DND-41 (cell line): ENCODE results near the gene PDIA4.

Experiments
- ATAC-seq: fragments of 200-7000 bp; cut with Tn5 transposase; 3 replicates; pipeline ENCODE4 v1.9.1; 2021; ENCODE audit warnings: low read depth; ENCODE audit not compliant: insufficient read depth
- DNase-seq: peaks from one replicate; pipeline ENCODE4 v3.0.0-alpha.2; 2020
- H2AFZ ChIP-seq: 2 replicates; pipeline ENCODE4 v1.6.0; 2012; ENCODE audit warnings: low read depth, low read length
- H3K27ac ChIP-seq: 2 replicates; pipeline ENCODE4 v1.5.1; 2012; ENCODE audit warnings: low read length, inconsistent platforms
- H3K27me3 ChIP-seq: fragments of 200-600 bp; sonication (generic); 2 replicates; pipeline ENCODE4 v1.6.0; 2012; ENCODE audit warnings: low read length, mild to moderate bottlenecking, inconsistent platforms; ENCODE audit not compliant: insufficient read depth, poor library complexity
- H3K36me3 ChIP-seq: 2 replicates; pipeline ENCODE4 v1.5.1; 2012; ENCODE audit warnings: low read length, inconsistent platforms; ENCODE audit not compliant: insufficient read depth
- H3K4me1 ChIP-seq: 2 replicates; pipeline ENCODE4 v1.5.1; 2012; ENCODE audit warnings: mild to moderate bottlenecking, low read length; ENCODE audit not compliant: insufficient read depth
- H3K4me2 ChIP-seq: 2 replicates; pipeline ENCODE4 v1.6.0; 2012; ENCODE audit warnings: mild to moderate bottlenecking, moderate library complexity, low read length, inconsistent platforms; ENCODE audit not compliant: insufficient read depth
- H3K4me3 ChIP-seq, 2 experiments: fragments of 200-600 bp in 1 of 2; shearing (Covaris generic) in 1 of 2; 2 replicates each; pipeline ENCODE4 v1.5.1; 2012 to 2016; ENCODE audit warnings: inconsistent platforms in 2 of 2, low read length in 2 of 2, mild to moderate bottlenecking in 2 of 2, low read depth in 1 of 2, moderate library complexity in 1 of 2
- H3K79me2 ChIP-seq: 2 replicates; pipeline ENCODE4 v1.6.0; 2012; ENCODE audit warnings: low read length, inconsistent platforms; ENCODE audit not compliant: insufficient read depth
- H3K9ac ChIP-seq: 2 replicates; pipeline ENCODE4 v1.6.0; 2012; ENCODE audit warnings: low read depth, mild to moderate bottlenecking, inconsistent platforms, low read length, moderate library complexity
- H3K9me3 ChIP-seq: 2 replicates; pipeline ENCODE4 v1.5.1; 2012; ENCODE audit warnings: low read length, moderate library complexity, mild to moderate bottlenecking, inconsistent platforms; ENCODE audit not compliant: insufficient read depth, severe bottlenecking
- H4K20me1 ChIP-seq: 2 replicates; pipeline ENCODE4 v1.6.0; 2012; ENCODE audit warnings: low read length; ENCODE audit not compliant: insufficient read depth
- EZH2 ChIP-seq: IDR thresholded peaks from 3 replicates; pipeline ENCODE4 v1.6.1; 2012; ENCODE audit warnings: borderline replicate concordance, low read depth, mild to moderate bottlenecking, moderate library complexity, low read length, inconsistent platforms; ENCODE audit not compliant: severe bottlenecking
- TF ChIP-seq, protein P1 (sequence below): IDR thresholded peaks from 2 replicates; pipeline ENCODE4 v1.5.1; 2012; ENCODE audit warnings: borderline replicate concordance, low read length, moderate library complexity, mild to moderate bottlenecking; ENCODE audit not compliant: poor library complexity, severe bottlenecking; ENCODE audit errors: extremely low read depth

Gene PDIA4

DNA sequence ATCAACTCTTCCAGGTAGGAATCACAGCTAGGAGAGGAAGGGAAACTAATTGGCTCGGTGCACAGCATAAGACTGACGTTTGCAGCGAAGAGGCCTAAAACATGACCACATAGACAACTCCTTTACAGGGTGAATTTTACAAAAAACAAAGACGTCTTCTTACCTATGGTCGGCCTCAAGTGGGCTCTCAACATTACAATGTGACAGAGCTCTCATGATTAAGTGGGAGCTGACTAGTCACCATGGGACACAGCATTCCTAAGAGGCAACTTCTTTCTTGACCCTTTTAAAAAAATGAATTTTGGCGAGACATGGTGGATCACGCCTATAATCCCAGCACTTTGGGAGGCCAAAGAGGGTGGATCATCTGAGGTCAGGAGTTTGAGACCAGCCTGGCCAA is 4.6 kb downstream of the PDIA4 start:
- H3K27me3 ChIP-seq, result no peaks in the 10 kb centered on the region
- ATAC-seq (no peak), DNase-seq (no peak)
- H3K27ac ChIP-seq, result no peak overlapping the region
- H3K4me3 ChIP-seq, result no peak overlapping the region
- peaks cover 24% of the 10 kb centered on the region for H3K4me1 ChIP-seq
- H3K79me2 ChIP-seq, result peaks cover 84% of the 10 kb centered on the region
- no peak overlapping the region for H2AFZ ChIP-seq
- H3K9ac ChIP-seq, result no peak overlapping the region
- TF ChIP-seq, protein P1, sequence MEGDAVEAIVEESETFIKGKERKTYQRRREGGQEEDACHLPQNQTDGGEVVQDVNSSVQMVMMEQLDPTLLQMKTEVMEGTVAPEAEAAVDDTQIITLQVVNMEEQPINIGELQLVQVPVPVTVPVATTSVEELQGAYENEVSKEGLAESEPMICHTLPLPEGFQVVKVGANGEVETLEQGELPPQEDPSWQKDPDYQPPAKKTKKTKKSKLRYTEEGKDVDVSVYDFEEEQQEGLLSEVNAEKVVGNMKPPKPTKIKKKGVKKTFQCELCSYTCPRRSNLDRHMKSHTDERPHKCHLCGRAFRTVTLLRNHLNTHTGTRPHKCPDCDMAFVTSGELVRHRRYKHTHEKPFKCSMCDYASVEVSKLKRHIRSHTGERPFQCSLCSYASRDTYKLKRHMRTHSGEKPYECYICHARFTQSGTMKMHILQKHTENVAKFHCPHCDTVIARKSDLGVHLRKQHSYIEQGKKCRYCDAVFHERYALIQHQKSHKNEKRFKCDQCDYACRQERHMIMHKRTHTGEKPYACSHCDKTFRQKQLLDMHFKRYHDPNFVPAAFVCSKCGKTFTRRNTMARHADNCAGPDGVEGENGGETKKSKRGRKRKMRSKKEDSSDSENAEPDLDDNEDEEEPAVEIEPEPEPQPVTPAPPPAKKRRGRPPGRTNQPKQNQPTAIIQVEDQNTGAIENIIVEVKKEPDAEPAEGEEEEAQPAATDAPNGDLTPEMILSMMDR, result no peak
- TF ChIP-seq EZH2, result no peak
- H3K4me2 ChIP-seq, result no peak overlapping the region
- peaks cover 26% of the 10 kb centered on the region; the same call in 1 of the 2 replicates for H4K20me1 ChIP-seq
- H3K36me3 ChIP-seq, result peaks cover 52% of the 10 kb centered on the region
- H3K9me3 ChIP-seq, result no peaks in the 10 kb centered on the region

GRCh38 chr7:149022756-149023360 is 5.4 kb downstream of the PDIA4 start:
- peaks cover 58% of the 10 kb centered on the region for H3K36me3 ChIP-seq
- H3K4me3 ChIP-seq, result no peak overlapping the region
- DNase-seq, result no peak
- no peak overlapping the region for H2AFZ ChIP-seq
- no peak overlapping the region for H3K27ac ChIP-seq
- peaks cover 24% of the 10 kb centered on the region for H3K4me1 ChIP-seq
- H3K79me2 ChIP-seq, result peaks cover 80% of the 10 kb centered on the region
- no peaks in the 10 kb centered on the region for H3K27me3 ChIP-seq
- TF ChIP-seq, protein P1, result no peak
- no peak for TF ChIP-seq EZH2
- ATAC-seq, result no peak
- H3K4me2 ChIP-seq, result no peak overlapping the region
- peak overlapping the region; percentile 6; the same call in 1 of the 2 replicates for H3K9ac ChIP-seq
- H3K9me3 ChIP-seq, result no peaks in the 10 kb centered on the region
- peaks cover 26% of the 10 kb centered on the region; the same call in 1 of the 2 replicates for H4K20me1 ChIP-seq

GRCh38 chr7:149021725-149022062 is 6.6 kb downstream of the PDIA4 start:
- Histone ChIP-seq H3K4me2 (no peak overlapping the region), H3K79me2 (peaks cover 69% of the 10 kb centered on the region), H2AFZ (no peak overlapping the region), H3K4me3 (no peak overlapping the region), H3K36me3 (peaks cover 68% of the 10 kb centered on the region), H3K9ac (no peak overlapping the region), H3K4me1 (peaks cover 15% of the 10 kb centered on the region), H3K27ac (no peak overlapping the region), H3K9me3 (no peaks in the 10 kb centered on the region), H4K20me1 (peaks cover 25% of the 10 kb centered on the region; the same call in 1 of the 2 replicates), H3K27me3 (no peaks in the 10 kb centered on the region)
- DNase-seq (no peak), ATAC-seq (no peak)
- TF ChIP-seq EZH2, result no peak
- TF ChIP-seq, protein P1, result no peak
